ENCODE data around the gene SSX3.

DNA sequence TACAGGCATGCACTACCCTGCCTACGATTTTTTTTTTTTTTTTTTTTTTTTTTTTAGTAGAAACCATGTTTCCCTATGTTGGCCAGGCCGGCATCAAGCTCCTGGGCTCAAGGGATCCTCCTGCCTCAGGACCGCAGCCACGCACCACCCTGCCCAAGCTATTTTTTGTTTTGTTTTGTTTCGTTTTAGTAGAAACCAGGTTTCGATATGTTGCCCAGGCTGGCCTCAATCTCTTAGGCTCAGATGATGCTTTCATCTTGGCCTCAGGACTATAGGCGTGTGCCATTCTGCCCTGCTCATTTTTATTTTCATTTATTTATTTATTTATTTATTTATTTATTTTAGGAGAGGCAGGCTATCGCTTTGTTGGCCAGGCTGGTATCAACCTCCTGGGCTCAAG lies 1.2 kb upstream of the SSX3 start:
- TF ChIP-seq, protein P1, sequence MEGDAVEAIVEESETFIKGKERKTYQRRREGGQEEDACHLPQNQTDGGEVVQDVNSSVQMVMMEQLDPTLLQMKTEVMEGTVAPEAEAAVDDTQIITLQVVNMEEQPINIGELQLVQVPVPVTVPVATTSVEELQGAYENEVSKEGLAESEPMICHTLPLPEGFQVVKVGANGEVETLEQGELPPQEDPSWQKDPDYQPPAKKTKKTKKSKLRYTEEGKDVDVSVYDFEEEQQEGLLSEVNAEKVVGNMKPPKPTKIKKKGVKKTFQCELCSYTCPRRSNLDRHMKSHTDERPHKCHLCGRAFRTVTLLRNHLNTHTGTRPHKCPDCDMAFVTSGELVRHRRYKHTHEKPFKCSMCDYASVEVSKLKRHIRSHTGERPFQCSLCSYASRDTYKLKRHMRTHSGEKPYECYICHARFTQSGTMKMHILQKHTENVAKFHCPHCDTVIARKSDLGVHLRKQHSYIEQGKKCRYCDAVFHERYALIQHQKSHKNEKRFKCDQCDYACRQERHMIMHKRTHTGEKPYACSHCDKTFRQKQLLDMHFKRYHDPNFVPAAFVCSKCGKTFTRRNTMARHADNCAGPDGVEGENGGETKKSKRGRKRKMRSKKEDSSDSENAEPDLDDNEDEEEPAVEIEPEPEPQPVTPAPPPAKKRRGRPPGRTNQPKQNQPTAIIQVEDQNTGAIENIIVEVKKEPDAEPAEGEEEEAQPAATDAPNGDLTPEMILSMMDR (IDR thresholded peaks at IDR 0.05): no peak
- TF ChIP-seq POLR2A (IDR thresholded peaks at IDR 0.05): no peak
- TF ChIP-seq EP300 (IDR thresholded peaks at IDR 0.05): no peak
- TF ChIP-seq POLR2AphosphoS5 (IDR thresholded peaks at IDR 0.05): no peak

Data from suprapubic skin (tissue), 4 donors.